IPS-18c (cell line): ENCODE measurements around the gene PDGFD.

Experiments used
- H3K4me3 ChIP-seq: 2 replicates; pipeline ENCODE4 v1.7.0; 2013; ENCODE audit warnings: low read depth, mild to moderate bottlenecking, low read length, moderate library complexity; ENCODE audit not compliant: insufficient read depth
- H3K9me3 ChIP-seq: one replicate; pipeline ENCODE4 v1.6.1; 2013; ENCODE audit warnings: mild to moderate bottlenecking, low read length, moderate library complexity; ENCODE audit not compliant: control insufficient read depth, insufficient read depth

The PDGFD gene

DNA sequence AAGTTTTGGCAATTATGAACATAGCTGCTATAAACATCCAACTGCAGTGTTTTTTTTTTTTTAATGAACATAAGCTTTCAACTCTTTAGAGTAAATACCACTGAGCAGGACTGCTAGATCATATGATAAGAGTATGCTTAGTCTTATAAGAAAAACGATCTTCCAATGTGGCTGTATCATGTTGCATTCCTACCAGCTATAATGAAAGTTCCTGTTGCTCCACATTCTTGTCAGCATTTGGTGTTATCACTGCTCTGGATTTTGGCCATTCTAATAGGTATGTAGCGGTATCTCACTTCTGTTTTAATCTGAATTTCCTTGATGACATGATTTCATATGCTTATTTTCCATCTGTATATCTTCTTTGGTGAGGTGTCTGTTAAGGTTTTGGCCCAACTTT lies 50.4 kb downstream of the PDGFD start:
- Histone ChIP-seq H3K4me3 (no peak overlapping the region), H3K9me3 (no peaks in the 10 kb centered on the region)

GRCh38 chr11:104106136-104106754 lies 57.7 kb downstream of the PDGFD start:
- no peaks in the 10 kb centered on the region for H3K9me3 ChIP-seq

DNA sequence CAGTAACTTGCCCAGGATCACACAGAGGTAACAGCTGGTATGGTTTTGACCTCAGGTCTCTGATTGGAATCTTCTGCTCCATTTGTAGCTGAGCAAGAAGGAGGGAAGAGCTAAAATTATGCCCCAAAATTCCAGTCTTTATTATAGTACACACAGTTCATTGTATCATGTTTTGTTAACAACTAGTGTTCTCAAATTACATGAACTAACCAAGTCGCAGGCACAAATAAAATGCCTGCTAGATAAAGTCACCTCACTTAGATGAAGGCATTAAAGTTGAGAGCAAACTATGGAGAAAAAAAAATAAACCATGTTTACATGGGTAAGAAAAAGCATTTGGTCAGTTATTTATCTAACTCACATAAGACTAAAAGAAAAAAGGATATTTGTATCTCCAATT lies 58.8 kb downstream of the PDGFD start:
- Histone ChIP-seq H3K4me3 (no peak overlapping the region), H3K9me3 (no peaks in the 10 kb centered on the region)

More at GRCh38 chr11:104106136-104106754, 57.7 kb downstream of the PDGFD start:
- no peak overlapping the region for H3K4me3 ChIP-seq

DNA sequence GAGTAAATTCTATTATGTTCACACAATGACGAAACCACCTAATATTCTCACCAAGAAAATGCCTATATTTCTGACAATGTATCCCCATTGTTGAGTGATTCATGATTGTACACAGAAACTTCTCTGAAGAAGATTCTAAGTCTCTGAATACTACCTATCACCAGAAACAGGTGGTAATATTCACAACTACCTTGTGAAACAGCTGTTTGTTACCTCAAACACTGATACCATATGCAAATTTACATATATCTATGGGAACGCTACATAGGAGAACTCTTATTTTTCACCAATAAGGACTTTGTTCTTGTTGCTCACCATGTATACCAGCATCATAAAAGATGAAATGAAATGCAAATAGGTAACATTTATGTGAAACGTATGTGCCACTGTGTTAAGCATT lies 59.3 kb downstream of the PDGFD start:
- H3K4me3 ChIP-seq: no peak overlapping the region
- no peaks in the 10 kb centered on the region for H3K9me3 ChIP-seq

DNA sequence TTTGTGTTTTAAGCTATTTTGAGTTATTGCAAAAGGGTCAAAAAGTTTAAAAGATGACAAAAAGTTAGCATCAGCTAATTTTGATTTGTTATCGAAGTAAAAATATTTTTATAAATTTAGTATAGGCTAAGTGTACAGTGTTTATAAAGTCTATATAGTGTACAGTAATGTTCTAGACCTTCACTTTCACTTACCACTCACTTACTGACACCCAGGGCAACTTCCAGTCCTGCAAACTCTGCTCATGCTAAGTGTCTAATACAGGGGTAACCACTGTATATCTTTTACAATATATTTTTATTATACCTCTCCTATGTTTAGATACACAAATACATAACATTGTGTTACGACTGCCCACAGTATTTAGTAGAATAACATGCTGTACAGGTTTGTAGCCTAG lies 59.7 kb downstream of the PDGFD start:
- no peak overlapping the region for H3K4me3 ChIP-seq
- no peaks in the 10 kb centered on the region for H3K9me3 ChIP-seq

GRCh38 chr11:104098555-104098954 lies 65.4 kb downstream of the PDGFD start:
- Histone ChIP-seq H3K4me3 (no peak overlapping the region), H3K9me3 (no peaks in the 10 kb centered on the region)

GRCh38 chr11:104098132-104098531 lies 65.8 kb downstream of the PDGFD start:
- H3K9me3 ChIP-seq: no peaks in the 10 kb centered on the region
- no peak overlapping the region for H3K4me3 ChIP-seq

- H3K9me3 ChIP-seq: no peaks in the 10 kb centered on the region
- no peak overlapping the region for H3K4me3 ChIP-seq
Measured at GRCh38 chr11:104096900-104097299, 67.0 kb downstream of the PDGFD start.

GRCh38 chr11:104095791-104096190 lies 68.2 kb downstream of the PDGFD start:
- Histone ChIP-seq H3K9me3 (no peaks in the 10 kb centered on the region), H3K4me3 (no peak overlapping the region)

GRCh38 chr11:104094576-104094975 lies 69.4 kb downstream of the PDGFD start:
- no peaks in the 10 kb centered on the region for H3K9me3 ChIP-seq

DNA sequence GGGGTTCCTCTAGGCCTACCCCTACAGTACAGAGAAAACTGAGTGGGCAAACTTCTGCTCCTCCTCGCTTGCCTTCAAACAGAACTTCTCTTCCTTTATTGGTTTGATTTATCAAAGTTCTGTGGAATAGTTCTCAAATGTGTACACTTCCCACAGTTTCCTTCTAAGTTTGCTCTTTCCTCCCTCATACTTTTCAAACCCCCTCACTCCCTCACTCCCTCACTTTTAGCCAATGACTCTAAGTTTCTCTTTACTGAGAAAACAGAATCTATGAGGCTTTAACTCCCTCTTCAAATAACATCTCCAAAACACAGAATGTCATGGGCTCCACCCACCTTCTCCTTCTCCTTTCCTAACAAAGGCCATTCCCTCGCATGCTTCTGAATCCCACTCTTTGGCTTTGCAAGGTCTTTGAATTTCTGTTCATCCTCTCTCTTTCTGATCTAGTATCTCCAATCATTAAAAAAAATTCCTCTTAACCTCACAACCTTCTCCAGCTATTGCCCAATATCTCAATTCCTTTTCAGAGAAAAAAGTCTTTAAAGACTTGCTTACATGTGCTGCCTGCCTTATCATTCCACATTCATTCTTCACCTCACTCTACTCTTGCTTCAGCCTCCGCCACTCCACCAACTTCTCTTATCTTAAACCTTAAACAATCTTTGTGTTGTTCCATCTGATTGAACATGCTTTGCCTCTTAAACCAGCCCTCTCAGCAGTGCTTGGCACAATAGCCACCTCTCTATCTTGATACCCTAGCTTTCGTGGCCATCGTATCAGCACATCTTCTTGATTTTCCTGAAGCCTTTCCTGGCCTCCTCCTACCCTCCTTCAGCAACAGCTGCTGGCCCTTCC lies 70.3 kb downstream of the PDGFD start:
- no peaks in the 10 kb centered on the region for H3K9me3 ChIP-seq
- H3K4me3 ChIP-seq: no peak overlapping the region

More at GRCh38 chr11:104094576-104094975, 69.4 kb downstream of the PDGFD start:
- no peak overlapping the region for H3K4me3 ChIP-seq

GRCh38 chr11:104092744-104093143 lies 71.2 kb downstream of the PDGFD start:
- no peaks in the 10 kb centered on the region for H3K9me3 ChIP-seq
- H3K4me3 ChIP-seq: no peak overlapping the region

- Histone ChIP-seq H3K9me3 (no peaks in the 10 kb centered on the region), H3K4me3 (no peak overlapping the region)
Measured at GRCh38 chr11:104091281-104092096, 72.5 kb downstream of the PDGFD start.

GRCh38 chr11:104090767-104091166 lies 73.2 kb downstream of the PDGFD start:
- Histone ChIP-seq H3K4me3 (no peak overlapping the region), H3K9me3 (no peaks in the 10 kb centered on the region)

GRCh38 chr11:104089481-104089880 lies 74.5 kb downstream of the PDGFD start:
- no peak overlapping the region for H3K4me3 ChIP-seq
- no peaks in the 10 kb centered on the region for H3K9me3 ChIP-seq

DNA sequence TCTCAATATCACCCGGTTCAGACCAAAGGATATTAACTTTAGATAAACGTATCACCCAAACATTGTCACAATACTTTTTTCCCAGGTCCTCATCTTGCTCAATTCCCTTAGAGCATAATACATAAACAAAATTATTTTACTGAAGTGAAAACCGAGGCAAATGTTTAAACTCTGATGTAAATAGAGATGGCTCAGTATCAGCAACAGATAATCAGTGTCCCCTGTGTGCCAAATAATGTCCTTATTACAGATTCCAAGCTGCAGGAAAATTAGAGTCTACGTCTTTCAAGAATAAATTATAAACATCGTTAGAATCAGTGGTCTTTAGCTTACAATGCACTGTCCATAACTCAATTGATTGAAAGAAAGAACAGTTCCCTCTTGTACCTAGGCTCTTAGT lies 77.3 kb downstream of the PDGFD start:
- Histone ChIP-seq H3K9me3 (no peaks in the 10 kb centered on the region), H3K4me3 (no peak overlapping the region)

DNA sequence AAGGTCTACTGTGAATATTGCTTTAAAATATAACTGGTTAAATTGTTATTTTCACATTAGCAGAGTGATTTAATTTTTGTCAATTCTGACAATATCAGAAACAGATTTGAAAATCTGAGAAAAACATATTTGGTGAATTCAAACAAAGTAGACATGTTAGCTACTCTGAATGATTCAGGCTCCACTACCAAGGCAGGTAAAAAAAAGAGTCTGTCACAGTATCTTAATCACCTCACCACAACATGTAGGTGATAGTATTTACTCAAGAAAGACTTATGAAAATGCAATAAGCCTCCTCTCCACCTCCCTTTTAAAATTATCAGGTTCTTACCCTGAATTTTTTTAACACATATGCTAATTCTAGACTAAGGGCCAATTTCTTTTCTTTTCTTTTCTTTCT lies 85.0 kb downstream of the PDGFD start:
- Histone ChIP-seq H3K4me3 (no peak overlapping the region), H3K9me3 (no peaks in the 10 kb centered on the region)

DNA sequence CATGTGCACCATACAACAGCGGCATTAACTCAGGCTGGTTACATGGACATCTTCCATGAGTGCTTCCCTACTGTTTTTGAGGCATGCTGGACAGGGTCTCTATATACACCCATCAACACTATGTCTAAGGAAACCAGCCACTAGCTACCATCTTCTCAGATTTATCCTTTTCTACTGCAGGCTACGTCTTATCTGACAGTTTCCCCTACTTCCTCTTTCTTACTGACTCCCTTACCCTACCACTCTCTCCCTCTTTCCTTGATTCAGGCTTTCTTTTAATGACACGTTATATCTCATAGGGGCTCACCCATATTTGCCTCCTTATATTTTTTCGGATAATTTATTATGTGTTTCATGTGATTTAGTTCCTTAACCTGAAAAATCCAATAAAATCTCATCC lies 85.7 kb downstream of the PDGFD start:
- no peaks in the 10 kb centered on the region for H3K9me3 ChIP-seq

More for the DNA sequence above, 85.7 kb downstream of the PDGFD start:
- H3K4me3 ChIP-seq: no peak overlapping the region
